Mammary epithelial cell (primary cell): ENCODE results near the gene MYH7.

Experiments
- CTCF ChIP-seq, 2 donors: IDR thresholded peaks in 1 of 2; conservative IDR thresholded peaks in 1 of 2; 2 replicates each; pipeline ENCODE4 v1.5.1; 2011 to 2012; ENCODE audit warnings: inconsistent platforms in 2 of 2, low read length in 2 of 2, mild to moderate bottlenecking in 2 of 2, control low read depth in 1 of 2, low read depth in 1 of 2; ENCODE audit not compliant: insufficient read depth in 1 of 2; ENCODE audit errors: extremely low read depth in 1 of 2
- EZH2 ChIP-seq: IDR thresholded peaks from 2 replicates; pipeline ENCODE4 v1.6.1; 2012; ENCODE audit warnings: low read length, inconsistent platforms, borderline replicate concordance

- TF ChIP-seq EZH2 (no peak), CTCF (conservative IDR thresholded peaks at IDR 0.05 in 1 of 2, IDR thresholded peaks at IDR 0.05 in 1 of 2; ENCODE audit: extremely low read depth in 1 of 2, insufficient read depth in 1 of 2, low read depth in 1 of 2, low read length in 2 of 2) (no peak)
Observed at GRCh38 chr14:23445773-23446172, 10.3 kb upstream of the MYH7 start.
